ENCODE measurements around the gene PTPRM.

Gene PTPRM

DNA sequence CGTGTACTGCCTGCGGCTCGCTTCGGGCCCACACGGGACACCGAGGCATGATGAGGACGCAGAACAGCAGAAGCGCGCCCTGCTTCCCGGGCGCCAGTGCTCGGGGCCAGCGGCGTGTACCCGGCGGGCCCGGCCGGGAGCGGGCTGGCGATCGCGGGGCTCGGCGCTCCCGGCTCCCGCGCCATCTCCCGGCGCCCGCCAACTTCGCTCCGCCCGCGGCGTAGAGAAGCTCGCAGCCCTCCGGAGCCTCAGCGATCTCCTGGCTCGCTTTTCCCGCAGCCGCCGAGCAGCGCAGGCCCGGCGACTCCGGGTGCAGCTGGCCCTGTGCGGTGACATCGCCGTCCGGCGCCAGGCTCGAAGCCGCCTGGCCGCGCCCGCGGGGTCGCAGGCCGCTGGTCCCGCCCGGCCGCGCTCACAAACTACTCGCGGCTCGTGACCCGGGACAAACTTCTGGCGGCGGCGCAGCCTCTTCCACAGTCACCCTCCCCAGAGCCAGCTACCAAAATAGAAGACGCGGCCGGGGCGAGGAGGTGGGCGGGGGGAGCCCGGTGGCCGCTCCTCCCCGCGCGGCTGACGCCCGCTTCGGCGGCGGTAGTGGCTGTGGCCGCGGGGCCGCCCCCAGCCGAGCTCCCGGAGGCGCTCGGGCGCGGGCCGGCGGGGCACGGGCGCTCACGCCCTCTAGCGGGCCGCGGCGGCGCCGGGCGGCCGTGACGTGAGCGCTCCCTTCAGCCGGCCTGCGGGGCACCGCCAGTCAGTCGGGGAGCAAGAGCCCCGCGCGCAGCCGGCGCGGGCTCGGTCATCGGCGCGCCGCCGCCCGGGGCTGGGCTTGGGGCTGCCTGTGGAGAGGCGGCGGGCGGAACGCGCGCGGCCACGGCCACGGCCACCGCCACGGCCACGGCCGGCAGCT lies at the start of gene PTPRM:
Gene PTPRM (plus strand): TSS at position 750 of the 907 bp plus-strand sequence. CDS start 503 bp downstream, outside the sequence.
- no peak for DNase-seq

- no peak for DNase-seq
These were observed 49.3 kb upstream of the PTPRM start for GRCh38 chr18:7517852-7518251.

GRCh38 chr18:7520200-7520785 lies 46.8 kb upstream of the PTPRM start:
- no peak for DNase-seq

- DNase-seq: no peak
These were observed 45.8 kb upstream of the PTPRM start for GRCh38 chr18:7521226-7521856.

- DNase-seq: no peak
These were observed 43.3 kb upstream of the PTPRM start for GRCh38 chr18:7523772-7524171.

GRCh38 chr18:7524786-7525185 lies 42.3 kb upstream of the PTPRM start:
- no peak for DNase-seq

DNA sequence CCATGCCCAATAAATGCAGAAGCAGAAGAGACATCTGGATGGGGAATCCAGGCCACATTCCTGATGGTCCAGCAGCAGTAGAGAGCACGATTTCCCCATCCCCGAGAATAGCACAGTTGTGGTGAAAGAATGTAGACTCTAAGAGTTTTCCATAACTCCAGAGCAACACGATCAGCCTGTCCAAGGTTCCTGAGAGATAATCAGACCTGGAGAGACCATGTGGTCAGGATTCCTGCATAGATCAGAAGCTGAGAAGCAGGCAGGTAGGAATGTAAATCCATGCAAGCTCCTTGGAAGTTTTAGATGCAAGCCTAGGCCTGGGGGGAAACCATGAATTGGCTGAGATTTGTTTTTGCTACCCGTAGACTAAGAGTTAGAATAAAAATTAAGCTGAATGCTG lies 34.2 kb upstream of the PTPRM start:
- DNase-seq: no peak

DNA sequence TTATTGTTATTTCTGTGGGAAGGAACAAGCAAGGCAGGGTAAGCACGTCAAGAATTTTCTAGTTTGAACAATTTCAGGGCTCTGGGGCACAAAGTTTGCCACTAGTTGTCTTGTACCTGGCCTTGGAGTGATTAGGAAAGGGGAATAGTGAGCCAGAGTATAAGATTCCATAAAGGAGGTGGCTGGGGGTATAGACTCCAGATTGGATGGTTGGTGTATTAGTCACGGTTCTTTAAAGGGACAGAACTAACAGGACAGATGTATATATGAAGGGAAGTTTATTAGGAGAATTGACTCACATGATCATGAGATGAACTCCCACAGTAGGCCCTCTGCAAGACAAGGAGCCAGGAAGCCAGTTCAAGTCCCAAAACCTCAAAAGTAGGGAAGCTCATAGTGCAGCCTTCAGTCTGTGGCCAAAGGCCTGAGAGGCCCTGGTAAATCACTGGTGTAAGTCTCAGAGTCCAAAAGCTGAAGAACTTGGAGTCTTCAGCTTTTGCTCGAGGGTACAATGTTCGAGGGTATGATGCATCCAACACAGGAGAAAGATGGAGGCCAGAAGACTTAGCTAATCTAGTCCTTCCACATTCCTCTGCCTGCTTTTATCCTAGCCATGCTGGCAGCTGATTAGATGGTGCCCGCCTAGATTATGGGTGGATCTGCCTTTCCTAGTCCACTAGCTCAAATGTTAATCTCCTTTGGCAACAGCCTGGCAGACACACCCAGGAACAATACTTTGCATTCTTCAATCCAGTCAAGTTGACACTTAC lies 31.5 kb upstream of the PTPRM start:
- no peak for DNase-seq

DNA sequence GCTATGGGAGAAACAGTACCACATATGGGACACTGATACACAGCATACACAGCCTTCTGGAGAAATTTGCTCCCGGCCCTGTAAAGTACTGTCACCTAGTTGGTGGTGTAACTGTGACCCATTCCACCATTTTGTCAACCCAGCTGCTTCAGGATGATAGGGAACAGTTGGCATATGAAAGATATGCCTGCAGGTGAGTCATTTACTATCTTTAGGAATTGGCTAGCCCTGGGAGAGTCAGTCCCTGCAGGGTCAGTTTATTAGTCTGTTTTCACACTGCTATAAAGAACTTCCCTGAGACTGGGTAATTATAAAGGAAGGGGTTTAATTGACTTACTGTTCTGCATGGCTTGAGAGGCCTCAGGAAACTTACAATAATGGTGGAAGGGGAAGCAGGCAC lies 30.0 kb upstream of the PTPRM start:
- no peak for DNase-seq

GRCh38 chr18:7541835-7542234 lies 25.3 kb upstream of the PTPRM start:
- no peak for DNase-seq

- no peak for DNase-seq
These were observed 22.4 kb upstream of the PTPRM start for GRCh38 chr18:7544686-7545085.

- no peak for DNase-seq
These were observed 21.4 kb upstream of the PTPRM start for GRCh38 chr18:7545734-7546133.

DNA sequence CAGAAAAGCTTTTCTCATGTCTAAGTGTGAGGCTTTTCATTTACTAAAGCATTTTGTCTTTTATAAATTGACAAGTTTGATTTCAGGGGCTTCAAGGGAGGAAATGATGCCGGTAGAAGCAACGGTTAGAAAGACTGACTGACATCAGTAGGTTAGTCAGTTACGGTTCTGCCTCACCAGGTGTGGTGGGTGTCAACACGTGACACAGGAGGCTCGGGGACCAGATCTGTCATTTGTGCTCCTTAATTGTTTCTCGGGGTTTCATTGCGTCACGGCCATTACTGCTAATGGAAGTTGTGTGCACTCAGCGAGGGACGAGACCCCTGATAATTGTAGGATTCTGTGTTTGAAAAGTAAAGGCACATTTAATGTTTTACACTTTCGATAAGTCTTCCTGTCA lies 18.9 kb upstream of the PTPRM start:
- no peak for DNase-seq

DNA sequence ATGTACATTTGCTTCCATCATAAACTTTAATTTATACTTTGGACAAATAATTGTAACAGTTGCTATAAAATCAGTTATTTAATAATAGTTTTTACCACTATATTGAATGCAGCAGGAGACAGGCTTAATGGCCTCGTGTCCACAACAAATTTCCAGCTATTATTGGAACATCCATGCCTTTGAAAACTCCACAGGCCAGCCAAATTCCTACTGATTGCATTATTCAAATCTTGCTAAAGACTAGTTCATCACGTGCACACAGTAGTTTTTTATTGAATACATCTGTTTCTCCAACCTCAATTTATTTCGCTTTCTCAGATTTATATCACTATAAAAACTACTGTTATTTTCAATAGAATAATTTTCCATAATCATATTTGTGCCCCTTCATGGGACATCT lies 18.4 kb upstream of the PTPRM start:
- DNase-seq: no peak

GRCh38 chr18:7557973-7558372 lies 9.1 kb upstream of the PTPRM start:
- no peak for DNase-seq

DNA sequence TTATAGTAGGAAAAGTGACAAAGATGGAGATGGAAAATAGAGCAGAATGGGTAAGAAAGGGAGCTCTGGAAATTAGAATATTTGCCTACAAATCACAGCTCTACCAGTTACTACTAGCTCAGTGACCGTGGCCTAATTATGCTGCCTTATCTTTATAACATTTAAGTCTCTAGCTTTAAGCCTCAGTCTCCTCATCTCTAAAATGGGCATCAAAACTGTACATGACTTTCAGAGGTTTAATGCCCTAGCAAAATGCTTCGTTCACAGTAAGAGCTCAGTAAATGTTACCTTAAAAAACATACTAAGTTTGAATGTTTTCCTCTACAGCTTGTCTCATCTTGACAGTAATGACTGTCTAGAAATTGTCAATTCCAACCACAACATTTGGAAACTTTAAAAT lies 8.3 kb upstream of the PTPRM start:
- no peak for DNase-seq

GRCh38 chr18:7559709-7560319 lies 7.3 kb upstream of the PTPRM start:
- no peak for DNase-seq

- no peak for DNase-seq
These were observed 5.1 kb upstream of the PTPRM start for GRCh38 chr18:7561909-7562460.

DNA sequence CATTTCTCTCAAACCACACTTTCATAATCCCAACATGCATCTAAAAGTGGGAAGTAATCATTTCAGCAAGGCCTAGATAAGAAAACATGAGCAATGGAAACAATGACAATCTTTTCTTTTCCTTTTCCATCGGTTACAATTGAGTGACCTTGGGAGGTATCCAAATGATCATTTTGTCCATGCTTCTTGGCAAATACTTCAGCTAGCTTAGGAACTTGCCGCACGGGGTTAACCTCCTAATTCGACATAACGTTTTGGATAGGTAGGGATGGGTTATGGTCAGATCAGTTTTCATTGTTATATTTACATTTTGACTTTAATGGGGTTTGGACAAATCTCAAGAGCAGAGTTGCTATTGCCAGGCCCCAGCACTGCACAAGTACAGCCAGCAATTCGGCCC lies 4.6 kb upstream of the PTPRM start:
- no peak for DNase-seq

GRCh38 chr18:7565677-7566076 lies 1.4 kb upstream of the PTPRM start:
- DNase-seq: no peak

GRCh38 chr18:7566244-7566566 lies 911 bp upstream of the PTPRM start:
- DNase-seq: no peak

Measured in SHP77 treated with DMSO at 0.1 percent for 48 hours (cell line).